Measurements from ENCODE around the gene GLB1L.

GLB1L gene

DNA sequence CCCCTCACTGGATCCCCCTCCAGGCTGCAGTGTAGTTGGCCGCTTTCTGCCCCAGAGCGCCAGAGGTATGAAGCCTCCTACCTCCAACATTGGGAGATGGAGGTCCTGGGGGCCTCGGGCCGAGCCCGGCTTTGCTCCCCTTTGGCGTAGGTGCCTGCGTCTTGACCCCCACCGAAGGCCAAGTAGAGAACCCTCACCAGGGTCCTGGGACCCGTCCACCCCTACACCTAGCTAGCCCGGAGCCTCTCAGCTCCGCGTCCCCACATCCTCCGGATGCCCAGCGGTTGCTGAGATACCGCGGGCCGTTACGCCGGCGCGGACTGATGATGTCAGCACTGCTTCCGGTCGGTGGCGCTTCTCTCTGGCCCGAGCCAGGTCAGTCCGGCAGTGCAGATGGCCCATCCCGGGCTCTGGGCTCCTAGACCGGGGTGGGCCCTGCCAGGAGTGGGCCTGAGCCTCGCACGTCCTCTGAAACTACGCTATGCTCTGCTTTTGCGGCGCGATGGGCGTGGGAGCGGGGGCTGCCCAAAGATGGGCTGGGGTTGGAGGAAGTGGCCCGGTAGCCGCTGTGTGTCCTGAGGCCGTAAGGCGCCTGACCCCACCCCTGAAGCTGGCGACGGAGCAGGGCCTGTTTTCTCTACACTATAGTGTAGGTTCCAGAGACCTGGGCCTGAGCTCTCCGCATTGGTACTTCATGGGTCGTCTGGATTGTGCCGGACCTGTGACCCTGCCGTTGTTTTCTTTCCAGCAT lies at the start of gene GLB1L, which contains the start of gene STK16:
TSS of gene GLB1L (minus strand) at position 297 of the 751 bp plus-strand sequence. CDS start 1,871 bp downstream, outside the sequence.
TSS of gene STK16 (plus strand) at position 332 of the 751 bp plus-strand sequence. CDS start 521 bp downstream, outside the sequence.
- no peaks in the 10 kb centered on the region for H3K9me3 ChIP-seq (ENCODE audit: control insufficient read depth in 1 of 2, low read length in 2 of 2)
- H3K27ac ChIP-seq (ENCODE audit: low read depth, low read length), result peak within 1 kb of the TSS; percentile 90
- peaks cover 60% of the 10 kb centered on the region in 2 donors for H3K4me1 ChIP-seq (ENCODE audit: control insufficient read depth in 1 of 2, insufficient read depth in 2 of 2, low read length in 2 of 2)
- peaks cover 7 to 18% of the 10 kb centered on the region in 2 donors for H3K36me3 ChIP-seq (ENCODE audit: control insufficient read depth in 1 of 2, insufficient read depth in 2 of 2, low read length in 2 of 2)
- peak within 1 kb of the TSS; percentile 71 to 87 for H3K4me3 ChIP-seq (ENCODE audit: low read depth in 1 of 2, low read length in 2 of 2)
- no peaks in the 10 kb centered on the region for H3K27me3 ChIP-seq (ENCODE audit: control insufficient read depth in 1 of 2, insufficient read depth in 2 of 2, low read length in 2 of 2)
- H3K9ac ChIP-seq (ENCODE audit: low read depth in 1 of 2, low read length in 2 of 2), result peak within 1 kb of the TSS; percentile 68 to 95

DNA sequence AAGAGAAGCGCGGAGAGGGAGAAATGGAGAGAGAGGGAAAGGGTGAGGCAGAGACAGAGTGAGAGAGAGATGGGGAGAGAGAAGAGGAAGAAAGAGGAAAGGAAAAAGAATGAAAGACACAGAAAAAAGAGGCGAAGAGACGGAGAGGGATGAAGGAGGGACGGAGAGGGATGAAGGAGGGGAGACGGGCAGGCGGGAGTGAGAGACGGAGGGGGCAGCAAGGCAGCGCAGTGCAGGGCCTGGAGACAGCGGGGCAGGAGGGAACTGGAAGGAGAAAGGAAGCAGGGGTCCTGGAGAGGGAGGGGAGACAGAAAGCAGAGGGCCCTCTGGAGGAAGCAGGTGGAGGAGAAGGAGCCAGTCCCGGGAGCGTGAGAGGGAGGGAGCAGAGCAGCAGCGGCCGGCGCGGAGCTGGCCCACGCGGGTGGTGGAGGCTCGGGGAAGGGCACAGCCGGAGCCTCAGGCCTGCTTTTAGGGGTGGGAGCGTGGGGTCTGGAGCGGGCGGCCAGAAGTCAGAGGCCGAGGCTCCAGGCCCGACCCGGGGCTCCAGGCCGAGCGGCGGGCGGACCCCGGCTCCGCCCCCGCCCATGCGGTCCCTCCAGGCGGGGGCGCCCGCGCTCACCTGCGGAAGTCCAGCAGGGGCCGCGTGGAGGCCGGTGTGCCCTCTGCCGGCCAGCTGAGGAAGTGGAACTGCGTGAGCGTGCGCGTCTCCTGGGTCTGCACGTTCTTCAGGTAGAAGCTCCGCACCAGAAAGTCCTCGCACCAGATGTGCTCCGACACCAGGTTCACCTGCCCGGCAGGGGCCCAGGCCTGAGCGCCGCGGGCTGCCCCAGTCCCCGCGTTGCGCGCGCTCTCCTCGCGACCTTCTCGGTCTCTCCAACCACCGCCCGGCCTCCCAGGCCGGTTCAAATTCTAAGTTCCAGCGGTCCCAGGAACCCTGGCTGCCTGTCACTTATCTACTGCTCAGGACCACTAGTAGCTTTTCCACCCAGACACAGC lies 49.4 kb upstream of the GLB1L start:
- Histone ChIP-seq H3K27ac (ENCODE audit: low read depth, low read length) (no peak overlapping the region), H3K4me1 (ENCODE audit: control insufficient read depth in 1 of 2, insufficient read depth in 2 of 2, low read length in 2 of 2) (peaks cover 10 to 16% of the 10 kb centered on the region in 2 donors), H3K9ac (ENCODE audit: low read depth in 1 of 2, low read length in 2 of 2) (peak overlapping the region; percentile 46 to 80), H3K9me3 (ENCODE audit: control insufficient read depth in 1 of 2, low read length in 2 of 2) (no peaks in the 10 kb centered on the region), H3K36me3 (ENCODE audit: control insufficient read depth in 1 of 2, insufficient read depth in 2 of 2, low read length in 2 of 2) (no peaks in the 10 kb centered on the region), H3K4me3 (ENCODE audit: low read depth in 1 of 2, low read length in 2 of 2) (peak overlapping the region; percentile 45 to 66), H3K27me3 (ENCODE audit: control insufficient read depth in 1 of 2, insufficient read depth in 2 of 2, low read length in 2 of 2) (peaks cover 3 to 8% of the 10 kb centered on the region in 2 donors)

DNA sequence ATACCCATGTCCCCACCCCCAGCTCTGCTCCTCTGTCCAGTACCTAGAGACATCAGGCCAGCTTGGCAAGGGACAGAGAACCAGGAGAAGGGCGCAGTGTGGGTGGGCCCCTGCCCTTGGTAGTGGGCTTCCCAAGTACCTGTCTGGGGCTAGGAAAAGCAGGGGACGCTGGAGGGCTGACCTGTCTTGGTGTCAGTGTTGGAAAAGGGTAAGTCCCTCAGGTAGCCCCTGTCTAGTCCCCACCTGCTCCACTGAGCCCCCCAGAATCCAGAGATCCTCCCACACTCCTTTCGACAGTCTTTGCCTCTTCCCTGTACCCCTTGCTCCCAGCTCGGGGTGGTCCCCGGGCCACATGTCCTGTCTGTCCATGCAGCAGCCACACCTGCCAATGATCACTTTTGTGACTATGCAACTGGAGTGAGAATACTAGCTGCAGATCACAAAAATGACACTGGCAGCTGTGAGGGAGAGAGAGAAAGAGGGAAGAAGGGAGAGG lies 48.5 kb upstream of the GLB1L start:
- H3K36me3 ChIP-seq (ENCODE audit: control insufficient read depth in 1 of 2, insufficient read depth in 2 of 2, low read length in 2 of 2), result no peaks in the 10 kb centered on the region
- no peak overlapping the region for H3K4me3 ChIP-seq (ENCODE audit: low read depth in 1 of 2, low read length in 2 of 2)
- peak overlapping the region in 1 of 2 donors; percentile 29 for H3K9ac ChIP-seq (ENCODE audit: low read depth in 1 of 2, low read length in 2 of 2)
- H3K4me1 ChIP-seq (ENCODE audit: control insufficient read depth in 1 of 2, insufficient read depth in 2 of 2, low read length in 2 of 2), result peaks cover 10 to 13% of the 10 kb centered on the region in 2 donors
- no peaks in the 10 kb centered on the region for H3K27me3 ChIP-seq (ENCODE audit: control insufficient read depth in 1 of 2, insufficient read depth in 2 of 2, low read length in 2 of 2)
- no peak overlapping the region for H3K27ac ChIP-seq (ENCODE audit: low read depth, low read length)
- no peaks in the 10 kb centered on the region for H3K9me3 ChIP-seq (ENCODE audit: control insufficient read depth in 1 of 2, low read length in 2 of 2)

DNA sequence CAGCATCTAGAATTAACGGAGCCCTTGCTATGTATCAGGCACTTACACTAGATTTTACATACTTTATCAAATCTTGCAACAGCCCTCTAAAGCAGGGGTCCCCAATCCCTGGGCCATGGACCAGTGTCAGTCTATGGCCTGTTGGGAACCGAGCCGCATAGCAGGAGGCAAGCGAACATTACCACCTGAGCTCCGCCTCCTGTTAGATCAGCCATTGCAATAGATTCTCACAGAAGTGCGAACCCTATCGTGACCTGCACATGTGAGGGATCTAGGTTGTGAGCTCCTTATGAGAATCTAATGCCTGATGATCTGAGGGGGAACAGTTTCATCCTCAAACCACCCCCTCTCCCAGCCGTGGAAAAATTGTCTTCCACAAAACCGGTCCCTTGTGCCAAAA lies 47.4 kb upstream of the GLB1L start:
- Histone ChIP-seq H3K36me3 (ENCODE audit: control insufficient read depth in 1 of 2, insufficient read depth in 2 of 2, low read length in 2 of 2) (no peaks in the 10 kb centered on the region), H3K4me3 (ENCODE audit: low read depth in 1 of 2, low read length in 2 of 2) (no peak overlapping the region), H3K27me3 (ENCODE audit: control insufficient read depth in 1 of 2, insufficient read depth in 2 of 2, low read length in 2 of 2) (no peaks in the 10 kb centered on the region), H3K9ac (ENCODE audit: low read depth in 1 of 2, low read length in 2 of 2) (no peak overlapping the region), H3K9me3 (ENCODE audit: control insufficient read depth in 1 of 2, low read length in 2 of 2) (no peaks in the 10 kb centered on the region), H3K27ac (ENCODE audit: low read depth, low read length) (no peak overlapping the region), H3K4me1 (ENCODE audit: control insufficient read depth in 1 of 2, insufficient read depth in 2 of 2, low read length in 2 of 2) (peaks cover 10% of the 10 kb centered on the region in 2 donors)

DNA sequence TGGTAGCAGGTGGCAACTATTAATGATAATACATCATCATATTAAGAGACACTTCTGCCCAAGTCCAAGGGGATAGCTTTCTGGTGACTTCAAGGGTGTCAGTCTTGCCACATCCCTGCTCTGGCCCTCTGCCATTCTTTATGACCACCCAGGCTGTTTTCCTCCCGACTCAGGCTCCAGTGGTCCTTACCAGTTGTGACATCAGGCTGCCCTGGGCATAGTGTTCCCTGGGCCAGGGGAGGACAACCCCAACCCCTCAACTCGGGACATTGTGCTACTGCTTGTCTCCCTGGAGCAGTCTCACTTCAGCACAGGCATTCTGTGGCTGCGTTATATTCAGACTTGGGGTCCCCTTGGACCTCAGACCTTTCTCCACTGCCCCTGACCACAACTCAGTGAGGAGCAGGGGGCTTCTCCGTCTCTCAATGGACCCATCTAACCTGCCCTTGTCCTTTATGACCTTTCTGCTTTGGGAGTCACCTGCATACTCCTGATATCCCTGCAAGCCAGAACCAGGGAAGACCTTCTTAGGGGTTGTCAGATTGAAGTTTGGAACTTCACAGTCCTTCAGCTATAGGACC lies 46.8 kb upstream of the GLB1L start:
- Histone ChIP-seq H3K4me1 (ENCODE audit: control insufficient read depth in 1 of 2, insufficient read depth in 2 of 2, low read length in 2 of 2) (peaks cover 10% of the 10 kb centered on the region in 2 donors), H3K4me3 (ENCODE audit: low read depth in 1 of 2, low read length in 2 of 2) (no peak overlapping the region), H3K36me3 (ENCODE audit: control insufficient read depth in 1 of 2, insufficient read depth in 2 of 2, low read length in 2 of 2) (no peaks in the 10 kb centered on the region), H3K27me3 (ENCODE audit: control insufficient read depth in 1 of 2, insufficient read depth in 2 of 2, low read length in 2 of 2) (no peaks in the 10 kb centered on the region), H3K27ac (ENCODE audit: low read depth, low read length) (no peak overlapping the region), H3K9ac (ENCODE audit: low read depth in 1 of 2, low read length in 2 of 2) (no peak overlapping the region), H3K9me3 (ENCODE audit: control insufficient read depth in 1 of 2, low read length in 2 of 2) (no peaks in the 10 kb centered on the region)

DNA sequence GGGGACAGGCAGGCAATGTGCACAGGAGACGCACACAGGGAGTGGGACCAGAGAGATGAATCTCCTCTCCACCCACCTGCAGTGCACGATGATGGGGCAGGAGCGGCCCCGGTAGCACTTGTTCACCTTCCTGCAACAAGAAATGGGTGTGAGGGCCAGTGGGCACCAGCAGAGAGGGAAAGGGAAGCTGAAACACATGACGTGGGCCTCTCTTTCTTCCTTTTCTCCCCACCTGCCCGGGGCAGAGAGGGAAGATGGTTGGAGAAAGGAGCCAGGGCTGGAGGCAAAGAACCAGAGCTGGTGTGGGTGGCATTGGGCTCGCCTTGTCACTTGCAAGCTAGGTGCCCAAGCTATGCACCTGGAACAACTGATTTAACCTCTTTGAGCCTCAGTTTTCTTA lies 46.1 kb upstream of the GLB1L start:
- no peak overlapping the region for H3K4me3 ChIP-seq (ENCODE audit: low read depth in 1 of 2, low read length in 2 of 2)
- H3K27ac ChIP-seq (ENCODE audit: low read depth, low read length), result no peak overlapping the region
- H3K4me1 ChIP-seq (ENCODE audit: control insufficient read depth in 1 of 2, insufficient read depth in 2 of 2, low read length in 2 of 2), result peaks cover 10% of the 10 kb centered on the region in 2 donors
- no peaks in the 10 kb centered on the region for H3K9me3 ChIP-seq (ENCODE audit: control insufficient read depth in 1 of 2, low read length in 2 of 2)
- H3K36me3 ChIP-seq (ENCODE audit: control insufficient read depth in 1 of 2, insufficient read depth in 2 of 2, low read length in 2 of 2), result peaks cover 0 to 5% of the 10 kb centered on the region in 2 donors
- H3K9ac ChIP-seq (ENCODE audit: low read depth in 1 of 2, low read length in 2 of 2), result no peak overlapping the region
- no peaks in the 10 kb centered on the region for H3K27me3 ChIP-seq (ENCODE audit: control insufficient read depth in 1 of 2, insufficient read depth in 2 of 2, low read length in 2 of 2)

DNA sequence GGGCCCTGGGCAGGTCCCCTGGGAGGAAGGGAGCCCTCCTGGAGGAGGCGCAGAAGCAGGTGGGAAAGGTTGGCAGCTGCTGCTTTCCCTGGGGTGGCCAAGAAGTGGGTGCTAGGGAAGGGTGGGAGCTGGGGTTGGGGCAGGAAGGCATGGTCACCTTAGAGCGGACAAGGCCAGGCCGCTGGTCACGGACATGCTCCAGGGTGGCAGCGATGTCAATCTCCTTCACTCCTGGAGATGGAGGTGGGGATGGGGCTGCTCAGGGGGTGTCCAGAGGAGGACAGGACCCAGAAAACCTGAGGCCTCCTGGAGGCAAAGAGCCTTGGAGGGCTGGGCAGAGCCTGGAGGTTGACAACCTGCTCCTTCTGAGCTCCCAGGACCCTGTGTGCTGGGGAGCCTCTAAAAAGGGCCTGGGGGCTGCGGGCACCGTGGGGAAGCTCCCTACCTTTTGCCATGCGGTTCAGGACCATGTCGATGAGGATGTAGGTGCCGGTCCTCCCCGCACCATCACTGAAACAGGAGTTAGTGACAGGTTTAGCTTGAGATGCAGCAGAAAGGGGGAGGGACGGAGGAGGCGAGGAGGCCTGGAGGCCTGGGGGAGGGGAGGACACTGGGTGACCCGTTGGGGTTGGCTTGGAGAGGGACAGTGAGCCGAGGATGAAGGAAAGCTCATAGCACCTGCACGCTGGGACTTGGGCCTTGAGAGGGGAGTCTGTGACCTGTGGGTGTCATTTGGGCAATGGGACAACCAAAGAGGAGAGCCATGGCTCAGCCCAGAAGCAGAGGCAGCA lies 45.3 kb upstream of the GLB1L start:
- Histone ChIP-seq H3K27me3 (ENCODE audit: control insufficient read depth in 1 of 2, insufficient read depth in 2 of 2, low read length in 2 of 2) (no peaks in the 10 kb centered on the region), H3K4me3 (ENCODE audit: low read depth in 1 of 2, low read length in 2 of 2) (no peak overlapping the region), H3K9ac (ENCODE audit: low read depth in 1 of 2, low read length in 2 of 2) (no peak overlapping the region), H3K4me1 (ENCODE audit: control insufficient read depth in 1 of 2, insufficient read depth in 2 of 2, low read length in 2 of 2) (peaks cover 10% of the 10 kb centered on the region in 2 donors), H3K9me3 (ENCODE audit: control insufficient read depth in 1 of 2, low read length in 2 of 2) (no peaks in the 10 kb centered on the region), H3K36me3 (ENCODE audit: control insufficient read depth in 1 of 2, insufficient read depth in 2 of 2, low read length in 2 of 2) (peaks cover 0 to 7% of the 10 kb centered on the region in 2 donors), H3K27ac (ENCODE audit: low read depth, low read length) (no peak overlapping the region)

DNA sequence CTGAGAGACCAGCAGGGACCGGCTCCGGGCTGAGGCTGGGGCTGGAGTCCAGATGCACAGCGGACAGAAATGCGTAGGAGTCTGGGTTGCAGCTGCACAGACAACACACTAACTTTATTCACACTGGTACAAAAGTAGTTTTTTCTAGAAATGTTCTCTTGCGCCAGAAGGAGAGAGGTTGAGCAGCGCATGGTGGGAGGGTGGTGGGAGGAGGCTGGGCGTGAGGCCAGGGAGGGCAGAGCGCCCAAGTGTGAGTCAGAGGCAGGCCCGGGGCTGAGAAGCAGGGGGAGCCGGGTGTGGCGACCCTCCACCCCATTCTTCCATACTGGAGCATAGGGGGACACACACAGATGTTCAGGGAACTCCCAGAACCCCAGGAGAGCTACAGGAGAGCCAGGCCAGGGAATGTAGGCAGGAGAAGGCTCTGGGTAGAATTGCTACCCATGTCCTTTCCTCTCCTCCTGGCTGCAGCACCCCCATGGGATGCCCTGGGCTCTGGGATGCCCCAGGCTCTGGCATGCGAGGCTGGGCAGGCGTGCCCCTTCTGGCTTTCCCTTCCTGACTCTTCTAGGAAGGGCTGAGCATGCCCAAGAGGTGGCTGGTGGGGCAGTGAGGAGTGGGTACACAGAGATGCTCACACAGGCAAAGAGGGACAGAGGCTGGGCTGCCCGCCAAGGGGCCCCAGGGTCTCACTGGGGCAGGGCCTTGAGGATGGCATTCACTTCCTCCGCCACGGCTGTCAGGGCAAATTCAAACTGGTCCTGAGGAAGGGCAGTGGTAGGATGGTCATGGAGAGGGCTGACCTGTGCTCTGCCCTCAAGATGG lies 44.5 kb upstream of the GLB1L start:
- peaks cover 4 to 15% of the 10 kb centered on the region in 2 donors for H3K36me3 ChIP-seq (ENCODE audit: control insufficient read depth in 1 of 2, insufficient read depth in 2 of 2, low read length in 2 of 2)
- H3K9me3 ChIP-seq (ENCODE audit: control insufficient read depth in 1 of 2, low read length in 2 of 2), result no peaks in the 10 kb centered on the region
- no peaks in the 10 kb centered on the region for H3K27me3 ChIP-seq (ENCODE audit: control insufficient read depth in 1 of 2, insufficient read depth in 2 of 2, low read length in 2 of 2)
- no peak overlapping the region for H3K4me3 ChIP-seq (ENCODE audit: low read depth in 1 of 2, low read length in 2 of 2)
- peak overlapping the region; percentile 32 for H3K27ac ChIP-seq (ENCODE audit: low read depth, low read length)
- H3K9ac ChIP-seq (ENCODE audit: low read depth in 1 of 2, low read length in 2 of 2), result no peak overlapping the region
- H3K4me1 ChIP-seq (ENCODE audit: control insufficient read depth in 1 of 2, insufficient read depth in 2 of 2, low read length in 2 of 2), result peaks cover 6% of the 10 kb centered on the region in 2 donors

DNA sequence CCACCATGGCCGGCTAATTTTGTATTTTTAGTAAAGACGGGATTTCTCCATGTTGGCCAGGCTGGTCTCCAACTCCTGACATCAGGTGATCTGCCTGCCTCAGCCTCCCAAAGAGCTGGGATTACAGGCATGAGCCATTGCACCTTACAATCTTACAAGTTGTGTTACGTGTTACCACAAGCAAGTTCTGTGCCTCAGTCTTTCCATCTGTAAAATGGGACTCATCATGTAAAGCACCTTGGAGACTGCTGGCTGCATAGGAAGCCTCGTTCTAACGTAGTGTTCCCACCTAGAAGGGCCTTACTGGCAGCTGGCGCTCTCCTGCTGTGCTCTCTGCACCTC lies 43.9 kb upstream of the GLB1L start:
- Histone ChIP-seq H3K9me3 (ENCODE audit: control insufficient read depth in 1 of 2, low read length in 2 of 2) (no peaks in the 10 kb centered on the region), H3K27me3 (ENCODE audit: control insufficient read depth in 1 of 2, insufficient read depth in 2 of 2, low read length in 2 of 2) (no peaks in the 10 kb centered on the region), H3K9ac (ENCODE audit: low read depth in 1 of 2, low read length in 2 of 2) (no peak overlapping the region), H3K36me3 (ENCODE audit: control insufficient read depth in 1 of 2, insufficient read depth in 2 of 2, low read length in 2 of 2) (peaks cover 4 to 21% of the 10 kb centered on the region in 2 donors), H3K4me1 (ENCODE audit: control insufficient read depth in 1 of 2, insufficient read depth in 2 of 2, low read length in 2 of 2) (peaks cover 1 to 2% of the 10 kb centered on the region in 2 donors), H3K27ac (ENCODE audit: low read depth, low read length) (no peak overlapping the region), H3K4me3 (ENCODE audit: low read depth in 1 of 2, low read length in 2 of 2) (no peak overlapping the region)
